Stimulated activated naive B cell treated with anti-CD40 and anti-IgM and Interleukin-4, amounts not matched to agents 10 μg/mL and 1 μg/mL and 100 μg/mL, for 72 hours (primary cell): Measurements from ENCODE around the gene CDC42.

Source experiments
- ATAC-seq, 2 donors: fragments of 150-1000 bp; cut with Tn5 transposase; replicated peaks; 2 replicates each; pipeline ENCODE4 v1.10.0; 2021; ENCODE audit warnings: moderate library complexity in 1 of 2
- DNase-seq: peaks from one replicate; pipeline ENCODE4 v3.0.0; 2021
- H3K27ac Mint-ChIP-seq: one replicate; pipeline ENCODE4 v1.8.0; 2022; ENCODE audit warnings: mild to moderate bottlenecking, mixed read lengths
- H3K27me3 Mint-ChIP-seq, 2 donors: one replicate each; pipeline ENCODE4 v1.8.0; 2022; ENCODE audit warnings: mixed read lengths in 2 of 2
- H3K36me3 Mint-ChIP-seq, 2 donors: one replicate each; pipeline ENCODE4 v1.8.0; 2022; ENCODE audit warnings: mixed read lengths in 2 of 2, mild to moderate bottlenecking in 1 of 2
- H3K4me1 Mint-ChIP-seq, 2 donors: one replicate each; pipeline ENCODE4 v1.8.0; 2022; ENCODE audit warnings: mixed read lengths in 2 of 2, mild to moderate bottlenecking in 1 of 2
- H3K4me3 Mint-ChIP-seq, 2 donors: one replicate each; pipeline ENCODE4 v1.8.0; 2022; ENCODE audit warnings: mild to moderate bottlenecking in 2 of 2, mixed read lengths in 2 of 2, moderate library complexity in 1 of 2
- H3K9me3 Mint-ChIP-seq, 2 donors: one replicate each; pipeline ENCODE4 v1.8.0; 2022; ENCODE audit warnings: mixed read lengths in 2 of 2, mild to moderate bottlenecking in 1 of 2

Gene CDC42

GRCh38 chr1:22100168-22100567 is 47.7 kb downstream of the CDC42 start:
- Mint-ChIP-seq H3K36me3 (peaks cover 38 to 57% of the 10 kb centered on the region in 2 donors), H3K27ac (peak overlapping the region; percentile 33), H3K27me3 (no peaks in the 10 kb centered on the region), H3K9me3 (peaks cover 0 to 3% of the 10 kb centered on the region in 2 donors), H3K4me3 (no peak overlapping the region), H3K4me1 (peaks cover 34 to 57% of the 10 kb centered on the region in 2 donors)
- no peak for DNase-seq
- ATAC-seq = no peak

- H3K27me3 Mint-ChIP-seq = no peaks in the 10 kb centered on the region
- peaks cover 0 to 3% of the 10 kb centered on the region in 2 donors for H3K9me3 Mint-ChIP-seq
- no peak for ATAC-seq
- DNase-seq = no peak
- no peak overlapping the region for H3K4me3 Mint-ChIP-seq
- H3K36me3 Mint-ChIP-seq = peaks cover 42 to 63% of the 10 kb centered on the region in 2 donors
- peaks cover 39 to 63% of the 10 kb centered on the region in 2 donors for H3K4me1 Mint-ChIP-seq
- H3K27ac Mint-ChIP-seq = peak overlapping the region; percentile 21
Measured at GRCh38 chr1:22101199-22101598, 48.7 kb downstream of the CDC42 start.

DNA sequence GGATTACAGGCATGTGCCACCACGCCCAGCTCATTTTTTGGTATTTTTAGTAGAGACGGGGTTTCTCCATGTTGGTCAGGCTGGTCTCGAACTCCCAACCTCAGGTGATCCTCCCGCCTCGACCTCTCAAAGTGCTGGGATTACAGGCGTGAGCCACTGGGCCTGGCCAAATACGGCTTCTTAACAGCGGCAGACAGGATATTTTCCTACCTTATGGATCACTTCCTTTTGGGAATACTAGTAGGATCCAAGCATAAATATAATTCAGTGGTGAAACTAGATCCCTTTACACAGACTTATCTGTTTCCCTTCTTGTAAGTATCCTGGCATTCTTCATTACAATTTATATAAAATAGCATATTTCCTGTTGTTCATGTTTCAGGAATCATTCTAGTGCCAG is 49.5 kb downstream of the CDC42 start:
- Mint-ChIP-seq H3K9me3 (peaks cover 0 to 3% of the 10 kb centered on the region in 2 donors), H3K27me3 (no peaks in the 10 kb centered on the region), H3K27ac (no peak overlapping the region), H3K4me3 (no peak overlapping the region), H3K36me3 (peaks cover 44 to 69% of the 10 kb centered on the region in 2 donors), H3K4me1 (peaks cover 45 to 63% of the 10 kb centered on the region in 2 donors)
- DNase-seq = no peak
- ATAC-seq = no peak

DNA sequence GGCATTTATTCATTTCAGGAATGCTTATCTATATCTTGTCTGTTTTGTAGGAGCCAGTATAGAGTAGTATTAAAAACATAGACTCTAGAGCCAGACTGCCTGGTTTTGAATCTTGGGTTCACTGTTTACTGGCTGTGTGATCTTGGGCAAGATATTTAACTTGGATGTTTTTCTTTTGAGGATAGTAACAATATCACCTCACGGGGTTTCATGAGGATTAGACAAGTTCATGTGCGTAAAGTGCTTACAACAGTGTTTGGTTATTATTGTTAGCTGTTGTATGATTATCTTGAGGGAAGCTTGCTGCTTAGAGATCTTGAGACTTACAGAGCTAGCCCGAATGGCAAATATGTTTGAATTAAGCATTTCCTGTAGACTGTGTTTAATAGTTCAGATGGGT is 50.2 kb downstream of the CDC42 start:
- Mint-ChIP-seq H3K27me3 (no peaks in the 10 kb centered on the region), H3K4me1 (peaks cover 42 to 59% of the 10 kb centered on the region in 2 donors), H3K4me3 (no peak overlapping the region), H3K27ac (peak overlapping the region; percentile 47), H3K9me3 (peaks cover 0 to 3% of the 10 kb centered on the region in 2 donors), H3K36me3 (peaks cover 39 to 65% of the 10 kb centered on the region in 2 donors)
- DNase-seq = no peak
- ATAC-seq = no peak

DNA sequence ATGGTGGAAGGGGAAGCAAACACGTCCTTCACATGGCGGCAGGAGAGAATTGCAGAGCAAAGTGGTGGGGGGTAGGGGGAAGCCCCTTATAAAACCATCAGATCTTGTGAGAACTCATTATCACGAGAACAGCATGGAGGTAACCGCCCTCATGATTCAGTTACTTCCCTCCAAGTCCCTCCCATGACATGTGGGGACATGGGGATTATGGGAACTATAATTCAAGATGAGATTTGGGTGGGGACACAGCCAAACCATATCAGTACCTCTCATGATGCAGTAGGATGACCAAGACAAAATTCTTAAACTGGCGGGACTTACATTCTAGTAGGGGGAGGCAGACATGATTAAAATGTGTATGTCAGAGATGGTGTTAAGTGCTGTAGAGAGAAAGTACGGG is 51.6 kb downstream of the CDC42 start:
- Mint-ChIP-seq H3K4me1 (peaks cover 42 to 56% of the 10 kb centered on the region in 2 donors), H3K36me3 (peaks cover 38 to 63% of the 10 kb centered on the region in 2 donors), H3K4me3 (no peak overlapping the region), H3K27me3 (no peaks in the 10 kb centered on the region), H3K27ac (peak overlapping the region; percentile 91), H3K9me3 (peaks cover 0 to 3% of the 10 kb centered on the region in 2 donors)
- peak in 1 of 2 donors; percentile 14 for ATAC-seq
- DNase-seq = no peak

GRCh38 chr1:22104865-22105437 is 52.4 kb downstream of the CDC42 start:
- ATAC-seq (peak; percentile 50 to 89), DNase-seq (peak; percentile 17)
- no peaks in the 10 kb centered on the region for H3K27me3 Mint-ChIP-seq
- peaks cover 38 to 48% of the 10 kb centered on the region in 2 donors for H3K4me1 Mint-ChIP-seq
- no peak overlapping the region for H3K4me3 Mint-ChIP-seq
- peaks cover 0 to 3% of the 10 kb centered on the region in 2 donors for H3K9me3 Mint-ChIP-seq
- H3K36me3 Mint-ChIP-seq = peaks cover 38 to 57% of the 10 kb centered on the region in 2 donors
- peak overlapping the region; percentile 91 for H3K27ac Mint-ChIP-seq

- Mint-ChIP-seq H3K4me1 (peaks cover 31 to 40% of the 10 kb centered on the region in 2 donors), H3K36me3 (peaks cover 38 to 50% of the 10 kb centered on the region in 2 donors), H3K27me3 (no peaks in the 10 kb centered on the region), H3K4me3 (no peak overlapping the region), H3K27ac (peak overlapping the region; percentile 91), H3K9me3 (peaks cover 0 to 3% of the 10 kb centered on the region in 2 donors)
- no peak for DNase-seq
- peak; percentile 42 to 55 for ATAC-seq
Measured at GRCh38 chr1:22105611-22106207, 53.2 kb downstream of the CDC42 start.

DNA sequence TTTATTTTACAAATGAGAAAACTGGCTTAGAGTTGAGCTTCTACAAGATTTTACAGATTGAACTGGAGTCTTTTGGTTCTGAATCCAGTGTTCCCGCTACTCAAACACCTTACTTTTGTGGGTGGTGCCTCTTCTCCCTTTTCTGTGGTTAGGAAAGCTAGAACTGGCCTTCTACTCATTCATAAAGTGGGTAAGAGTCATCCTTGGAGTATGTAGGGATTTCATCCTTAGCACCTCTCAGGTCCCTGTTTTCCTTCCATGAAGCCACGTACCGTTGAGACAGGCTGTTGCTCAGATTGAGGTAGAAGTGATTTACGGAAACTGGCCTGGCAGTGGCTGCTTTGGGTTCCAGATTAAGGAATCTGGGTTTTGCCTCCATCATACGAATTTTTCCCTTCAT is 54.6 kb downstream of the CDC42 start:
- Mint-ChIP-seq H3K4me3 (no peak overlapping the region), H3K27ac (no peak overlapping the region), H3K36me3 (peaks cover 35 to 53% of the 10 kb centered on the region in 2 donors), H3K4me1 (peaks cover 31 to 45% of the 10 kb centered on the region in 2 donors), H3K27me3 (no peaks in the 10 kb centered on the region), H3K9me3 (peaks cover 0 to 3% of the 10 kb centered on the region in 2 donors)
- no peak for ATAC-seq
- DNase-seq = no peak

- no peak for DNase-seq
- peaks cover 37 to 53% of the 10 kb centered on the region in 2 donors for H3K4me1 Mint-ChIP-seq
- no peak for ATAC-seq
- H3K27me3 Mint-ChIP-seq = no peaks in the 10 kb centered on the region
- peak overlapping the region; percentile 42 for H3K27ac Mint-ChIP-seq
- peaks cover 0 to under 1% of the 10 kb centered on the region in 2 donors for H3K9me3 Mint-ChIP-seq
- peaks cover 35 to 57% of the 10 kb centered on the region in 2 donors for H3K36me3 Mint-ChIP-seq
- H3K4me3 Mint-ChIP-seq = no peak overlapping the region
Measured at GRCh38 chr1:22108339-22109105, 56.0 kb downstream of the CDC42 start.

- H3K4me1 Mint-ChIP-seq = peaks cover 36 to 53% of the 10 kb centered on the region in 2 donors
- H3K4me3 Mint-ChIP-seq = no peak overlapping the region
- no peak for DNase-seq
- H3K9me3 Mint-ChIP-seq = no peaks in the 10 kb centered on the region
- ATAC-seq = no peak
- H3K27me3 Mint-ChIP-seq = no peaks in the 10 kb centered on the region
- no peak overlapping the region for H3K27ac Mint-ChIP-seq
- H3K36me3 Mint-ChIP-seq = peaks cover 26 to 50% of the 10 kb centered on the region in 2 donors
Measured at GRCh38 chr1:22110016-22110415, 57.5 kb downstream of the CDC42 start.

GRCh38 chr1:22111115-22111514 is 58.6 kb downstream of the CDC42 start:
- peak overlapping the region; percentile 73 for H3K27ac Mint-ChIP-seq
- no peak for ATAC-seq
- no peak overlapping the region for H3K4me3 Mint-ChIP-seq
- no peaks in the 10 kb centered on the region for H3K27me3 Mint-ChIP-seq
- no peaks in the 10 kb centered on the region for H3K9me3 Mint-ChIP-seq
- H3K36me3 Mint-ChIP-seq = peaks cover 25 to 48% of the 10 kb centered on the region in 2 donors
- H3K4me1 Mint-ChIP-seq = peaks cover 39 to 56% of the 10 kb centered on the region in 2 donors
- DNase-seq = no peak

GRCh38 chr1:22111620-22112019 is 59.1 kb downstream of the CDC42 start:
- DNase-seq (no peak), ATAC-seq (no peak)
- Mint-ChIP-seq H3K4me3 (no peak overlapping the region), H3K9me3 (no peaks in the 10 kb centered on the region), H3K27ac (no peak overlapping the region), H3K4me1 (peaks cover 40 to 61% of the 10 kb centered on the region in 2 donors), H3K36me3 (peaks cover 25 to 50% of the 10 kb centered on the region in 2 donors), H3K27me3 (no peaks in the 10 kb centered on the region)

DNA sequence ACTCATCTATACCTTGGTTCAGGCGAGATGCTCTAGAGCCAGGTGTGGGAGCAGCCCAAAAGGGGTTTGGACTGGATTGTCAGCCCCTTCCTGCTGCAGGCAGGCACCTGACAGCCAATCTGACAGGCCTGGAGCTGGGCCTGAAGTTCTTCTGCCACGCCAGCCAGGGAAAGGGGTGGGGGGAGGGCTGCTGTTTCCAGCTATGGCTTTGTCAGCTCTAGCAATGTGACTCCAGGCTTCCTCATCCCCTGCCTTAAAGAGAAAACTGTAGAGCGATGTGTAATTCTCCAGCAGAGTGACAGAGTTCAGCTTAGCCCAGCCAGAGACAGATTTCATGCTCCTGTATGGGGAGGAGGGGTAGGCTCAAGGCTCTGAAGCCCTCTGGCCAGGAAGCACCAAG is 60.0 kb downstream of the CDC42 start:
- no peak overlapping the region for H3K4me3 Mint-ChIP-seq
- no peaks in the 10 kb centered on the region for H3K27me3 Mint-ChIP-seq
- H3K4me1 Mint-ChIP-seq = peaks cover 46 to 71% of the 10 kb centered on the region in 2 donors
- DNase-seq (no peak), ATAC-seq (no peak)
- peak overlapping the region; percentile 47 for H3K27ac Mint-ChIP-seq
- H3K36me3 Mint-ChIP-seq = peaks cover 26 to 54% of the 10 kb centered on the region in 2 donors
- no peaks in the 10 kb centered on the region for H3K9me3 Mint-ChIP-seq
